HEK293T (cell line): ENCODE results near the gene GTF3C2.
"Not testable (repeated sequence)": the region's sequence is repeated elsewhere in the genome, so short reads cannot be mapped to it uniquely, and the experiment has no call there.

Experiments
- CTCF ChIA-PET: fragments of 350-600 bp; formaldehyde crosslinking; extraction: SDS; loops from one replicate; lab custom pipeline; 2021; ENCODE audit warnings: antibody characterized with exemption, inconsistent platforms; lab: Yijun Ruan, JAX
- POLR2A ChIA-PET: fragments of 350-600 bp; formaldehyde crosslinking; extraction: SDS; loops from one replicate; lab custom pipeline; 2020; ENCODE audit warnings: antibody characterized with exemption, inconsistent platforms; lab: Yijun Ruan, JAX
- DNase-seq: peaks from one replicate; pipeline ENCODE4 v3.0.0; 2012; ENCODE audit warnings: mixed read lengths; ENCODE audit errors: extremely low spot score
- ARNT ChIP-seq: fragments of 450-650 bp; IDR thresholded peaks from 2 replicates; pipeline ENCODE4 v1.6.1; 2017; ENCODE audit warnings: mild to moderate bottlenecking
- BHLHE40 ChIP-seq: fragments of 450-650 bp; IDR thresholded peaks from 2 replicates; pipeline ENCODE4 v1.6.1; 2016; ENCODE audit warnings: mild to moderate bottlenecking, moderate library complexity, borderline replicate concordance
- CTBP1 ChIP-seq: fragments of 450-650 bp; IDR thresholded peaks from 2 replicates; pipeline ENCODE4 v1.6.1; 2016; ENCODE audit warnings: borderline replicate concordance
- ELF4 ChIP-seq: fragments of 450-650 bp; IDR thresholded peaks from 2 replicates; pipeline ENCODE4 v1.6.1; 2017; ENCODE audit warnings: antibody characterized with exemption
- FOXA1 ChIP-seq: fragments of 450-650 bp; IDR thresholded peaks from 2 replicates; pipeline ENCODE4 v1.6.1; 2016; ENCODE audit warnings: mild to moderate bottlenecking
- FOXK2 ChIP-seq: fragments of 450-650 bp; IDR thresholded peaks from 2 replicates; pipeline ENCODE4 v1.6.1; 2016; ENCODE audit warnings: mild to moderate bottlenecking
- FOXM1 ChIP-seq: fragments of 450-650 bp; IDR thresholded peaks from 2 replicates; pipeline ENCODE4 v1.6.1; 2017; ENCODE audit warnings: mild to moderate bottlenecking, borderline replicate concordance
- HDGF ChIP-seq: fragments of 450-650 bp; IDR thresholded peaks from 2 replicates; pipeline ENCODE4 v1.6.1; 2017; ENCODE audit warnings: antibody characterized with exemption, borderline replicate concordance
- L3MBTL2 ChIP-seq: fragments of 450-650 bp; conservative IDR thresholded peaks from 2 replicates; pipeline ENCODE4 v1.6.1; 2016; ENCODE audit warnings: mild to moderate bottlenecking
- LEF1 ChIP-seq: fragments of 450-650 bp; IDR thresholded peaks from 2 replicates; pipeline ENCODE4 v1.6.1; 2017; ENCODE audit warnings: mild to moderate bottlenecking, borderline replicate concordance
- NFRKB ChIP-seq: fragments of 450-650 bp; IDR thresholded peaks from 2 replicates; pipeline ENCODE4 v1.6.1; 2016; ENCODE audit warnings: mild to moderate bottlenecking, moderate library complexity
- SP1 ChIP-seq: fragments of 450-650 bp; IDR thresholded peaks from 2 replicates; pipeline ENCODE4 v1.6.1; 2017
- SUZ12 ChIP-seq: fragments of 450-650 bp; IDR thresholded peaks from 2 replicates; pipeline ENCODE4 v1.6.1; 2016; ENCODE audit warnings: mild to moderate bottlenecking
- TARDBP ChIP-seq: fragments of 450-650 bp; IDR thresholded peaks from 2 replicates; pipeline ENCODE4 v1.6.1; 2016
- ZNF384 ChIP-seq: fragments of 450-650 bp; IDR thresholded peaks from 2 replicates; pipeline ENCODE4 v1.6.1; 2016
- TF ChIP-seq, protein P1 (sequence below): fragments of 450-650 bp; IDR thresholded peaks from 2 replicates; pipeline ENCODE4 v1.6.1; 2016

GTF3C2 gene

DNA sequence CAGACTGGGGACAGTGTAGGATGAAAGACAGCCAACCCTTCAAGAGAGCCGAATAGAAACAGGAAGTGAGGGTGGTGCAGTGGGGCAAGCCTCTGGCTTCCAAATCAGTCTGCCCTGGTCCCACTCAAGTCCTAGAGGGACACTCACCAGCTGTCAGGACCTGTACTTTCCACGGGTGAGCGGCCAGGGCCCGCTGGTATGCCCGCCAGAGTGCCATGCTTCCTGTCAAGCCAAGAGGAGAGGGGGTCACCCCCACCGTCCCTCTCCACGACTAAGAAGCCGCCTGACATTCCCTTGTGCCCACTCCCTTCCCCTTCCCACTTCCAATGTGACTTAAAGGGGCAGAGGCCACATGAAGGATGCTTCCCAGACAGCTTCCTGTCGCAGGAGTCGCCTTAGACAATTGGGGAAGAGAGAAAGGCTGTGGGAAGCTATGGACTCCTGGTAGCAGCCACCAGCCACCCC is 34.2 kb downstream of the GTF3C2 start:
- ChIA-PET POLR2A (interaction anchor here (0.6 to 2.3 kb wide), 10 partner anchors 8 to 58 kb away, joined by 3 to 17 read pairs (median 7); partner anchors contain the start of gene GTF3C2), CTCF (interaction anchor here (0.7 kb wide), 1 partner anchor 18 kb away, joined by 3 read pairs; no protein-coding TSS in a partner anchor)
- TF ChIP-seq BHLHE40 = no peak
- TF ChIP-seq, protein P1, sequence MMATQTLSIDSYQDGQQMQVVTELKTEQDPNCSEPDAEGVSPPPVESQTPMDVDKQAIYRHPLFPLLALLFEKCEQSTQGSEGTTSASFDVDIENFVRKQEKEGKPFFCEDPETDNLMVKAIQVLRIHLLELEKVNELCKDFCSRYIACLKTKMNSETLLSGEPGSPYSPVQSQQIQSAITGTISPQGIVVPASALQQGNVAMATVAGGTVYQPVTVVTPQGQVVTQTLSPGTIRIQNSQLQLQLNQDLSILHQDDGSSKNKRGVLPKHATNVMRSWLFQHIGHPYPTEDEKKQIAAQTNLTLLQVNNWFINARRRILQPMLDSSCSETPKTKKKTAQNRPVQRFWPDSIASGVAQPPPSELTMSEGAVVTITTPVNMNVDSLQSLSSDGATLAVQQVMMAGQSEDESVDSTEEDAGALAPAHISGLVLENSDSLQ = no peak
- TF ChIP-seq SUZ12 = no peak
- no peak for TF ChIP-seq FOXA1
- TF ChIP-seq NFRKB = no peak
- no peak for TF ChIP-seq ZNF384
- no peak for TF ChIP-seq FOXK2
- no peak for TF ChIP-seq TARDBP
- no peak for TF ChIP-seq ELF4
- TF ChIP-seq CTBP1 = no peak
- no peak for TF ChIP-seq SP1
- no peak for TF ChIP-seq FOXM1
- TF ChIP-seq ARNT = no peak
- no peak for TF ChIP-seq LEF1
- TF ChIP-seq L3MBTL2 = no peak
- no peak for TF ChIP-seq HDGF
- peak; percentile 21 for DNase-seq

DNA sequence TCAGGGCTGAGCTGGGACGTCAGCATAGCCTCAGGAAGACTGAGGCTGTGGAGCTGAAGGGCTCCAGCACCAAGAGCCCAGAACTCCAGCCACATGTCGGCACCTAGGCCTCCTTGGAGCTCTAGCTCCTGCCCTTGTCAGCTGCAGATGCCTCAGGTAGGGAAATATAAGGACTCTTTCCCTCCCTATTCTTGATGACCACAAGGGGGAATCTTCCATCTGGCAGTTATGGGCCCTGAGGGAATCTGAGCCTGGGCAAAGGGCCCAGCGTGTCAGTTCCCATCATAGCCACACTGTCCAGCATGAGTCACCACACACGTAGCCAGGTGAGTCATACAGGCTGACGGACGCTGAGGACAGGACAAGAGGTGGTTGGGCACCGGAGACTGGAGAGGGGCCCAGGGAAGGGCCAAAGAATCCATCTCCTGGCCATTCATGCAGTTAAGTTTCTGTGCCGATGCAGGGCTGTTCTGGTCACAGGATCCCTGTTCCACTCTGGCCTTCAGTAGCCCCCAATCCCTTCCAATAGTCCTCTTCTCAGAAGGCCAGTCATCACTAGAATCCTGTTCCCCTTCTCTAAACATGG is 35.5 kb downstream of the GTF3C2 start:
- CTCF ChIA-PET = no interaction called here
- peak; percentile 52 for DNase-seq
- POLR2A ChIA-PET = no interaction called here
- TF ChIP-seq, protein P1 = peak; percentile 25; the same call in 1 of the 2 replicates
- TF ChIP-seq TARDBP = no peak

DNA sequence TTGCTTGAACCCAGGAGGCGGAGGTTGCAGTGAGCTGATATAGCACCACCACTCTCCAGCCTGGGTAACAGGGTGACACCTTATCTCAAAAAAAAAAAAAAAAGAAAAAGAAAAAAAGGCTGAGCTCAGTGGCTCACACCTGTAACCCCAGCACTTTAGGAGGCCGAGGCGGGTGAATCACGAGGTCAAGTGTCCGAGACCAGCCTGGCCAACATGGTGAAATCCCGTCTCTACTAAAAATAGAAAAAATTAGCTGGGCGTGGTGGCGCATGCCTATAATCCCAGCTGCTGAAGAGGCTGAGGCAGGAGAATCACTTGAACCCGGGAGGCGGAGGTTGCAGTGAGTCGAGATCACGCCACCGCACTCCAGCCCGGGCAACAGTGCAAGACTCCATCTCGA is 36.7 kb downstream of the GTF3C2 start:
- POLR2A ChIA-PET, DNase-seq, CTCF ChIA-PET: not testable (repeated sequence)

DNA sequence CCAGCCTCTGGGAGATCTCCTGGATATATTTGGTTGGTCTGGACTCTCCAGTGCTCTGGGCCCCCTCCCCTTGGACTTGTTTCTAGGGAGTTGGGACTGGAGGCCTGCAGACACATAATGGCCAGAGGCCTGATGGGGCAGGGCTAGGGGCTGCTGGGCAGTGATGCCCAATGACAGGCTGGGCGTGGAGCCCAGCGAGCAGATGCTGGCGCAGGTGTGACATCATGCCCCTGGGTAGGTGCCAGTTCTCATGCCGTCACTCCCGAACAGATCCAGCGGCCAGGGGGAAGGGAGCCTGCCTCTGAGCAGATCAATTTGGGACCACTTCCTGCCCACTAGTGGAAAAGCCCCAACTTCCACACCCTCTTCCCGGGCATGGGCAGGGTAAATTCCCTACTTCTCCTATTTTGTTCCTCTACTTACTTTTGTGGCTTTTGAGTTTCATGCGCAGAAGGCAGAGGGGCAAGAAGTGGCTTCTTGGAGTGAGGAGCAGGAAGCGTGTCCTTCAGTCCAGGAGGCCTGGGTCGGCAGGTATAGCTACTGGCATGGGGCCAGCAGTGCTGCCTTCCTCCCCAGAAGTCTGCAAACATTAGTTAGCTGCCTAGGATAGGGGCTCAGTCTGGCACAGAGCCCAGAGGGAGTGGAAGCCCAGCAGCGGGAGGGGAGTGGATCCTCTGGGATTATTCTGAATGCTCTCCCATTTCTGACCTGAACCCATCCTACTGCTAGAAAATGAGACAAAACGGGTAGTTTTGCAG is 39.7 kb downstream of the GTF3C2 start:
- CTCF ChIA-PET = no interaction called here
- POLR2A ChIA-PET = no interaction called here
- TF ChIP-seq NFRKB (no peak), FOXM1 (no peak), ARNT (no peak), FOXA1 (no peak), FOXK2 (no peak), HDGF (no peak), TARDBP (no peak), LEF1 (no peak), SUZ12 (no peak), SP1 (no peak), ZNF384 (no peak), CTBP1 (no peak), ELF4 (no peak), BHLHE40 (no peak), L3MBTL2 (no peak)
- TF ChIP-seq, protein P1 = no peak
- no peak for DNase-seq

DNA sequence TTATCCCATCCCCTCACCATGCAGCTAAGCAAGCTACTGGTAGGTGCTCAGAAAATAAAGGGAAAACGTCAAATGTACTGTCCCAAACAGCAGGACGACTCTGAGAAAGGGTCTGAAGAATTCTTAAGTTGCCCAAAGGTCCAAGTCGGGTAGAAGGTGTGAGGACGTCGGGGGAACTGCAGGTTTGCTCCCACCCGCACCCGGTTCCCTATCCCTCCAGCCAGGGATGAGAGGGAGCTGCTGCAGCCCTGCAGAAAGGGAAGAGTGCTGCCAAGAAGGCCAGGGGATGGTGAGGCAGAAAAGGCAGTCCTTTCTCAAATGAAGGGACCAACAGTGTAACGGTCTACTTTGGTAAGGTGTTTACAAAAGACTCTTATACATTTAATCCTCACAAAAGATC is 41.4 kb downstream of the GTF3C2 start:
- ChIA-PET POLR2A (no interaction called here), CTCF (no interaction called here)
- TF ChIP-seq SP1 (no peak), LEF1 (no peak), ARNT (no peak), FOXA1 (no peak), TARDBP (no peak), ELF4 (no peak), ZNF384 (no peak), HDGF (no peak), BHLHE40 (no peak), L3MBTL2 (no peak), FOXK2 (no peak), FOXM1 (no peak), SUZ12 (no peak), CTBP1 (no peak), NFRKB (no peak)
- TF ChIP-seq, protein P1 = no peak
- no peak for DNase-seq
